ENCODE measurements around the gene ARHGEF38. TPM values are rescaled to one million over a fixed set of nuclear protein-coding genes. Genes with fewer than 3 reads are reported as not detected.

The ARHGEF38 gene
- total RNA-seq, 1 donor from 2014 or later: 11.7 TPM

GRCh38 chr4:105560421-105560848 lies 8.0 kb downstream of the ARHGEF38 start:
- peak; percentile 81 for DNase-seq (ENCODE audit: low read depth)

GRCh38 chr4:105563352-105563751 lies 10.9 kb downstream of the ARHGEF38 start:
- no peak for DNase-seq (ENCODE audit: low read depth)

GRCh38 chr4:105568584-105568983 lies 16.2 kb downstream of the ARHGEF38 start:
- DNase-seq (ENCODE audit: low read depth): peak; percentile 77

GRCh38 chr4:105569057-105569865 lies 16.8 kb downstream of the ARHGEF38 start:
- DNase-seq (ENCODE audit: low read depth): peak; percentile 85

- no peak for DNase-seq (ENCODE audit: low read depth)
These were observed 17.4 kb downstream of the ARHGEF38 start for GRCh38 chr4:105569866-105570236.

- no peak for DNase-seq (ENCODE audit: low read depth)
These were observed 19.9 kb downstream of the ARHGEF38 start for GRCh38 chr4:105572296-105572695.

GRCh38 chr4:105586638-105587328 lies 34.4 kb downstream of the ARHGEF38 start:
- no peak for DNase-seq (ENCODE audit: low read depth)

- DNase-seq (ENCODE audit: low read depth): peak; percentile 68
These were observed 35.4 kb downstream of the ARHGEF38 start for GRCh38 chr4:105587841-105588240.

- DNase-seq (ENCODE audit: low read depth): peak; percentile 19
These were observed 35.8 kb downstream of the ARHGEF38 start for GRCh38 chr4:105588252-105588651.

- DNase-seq (ENCODE audit: low read depth): no peak
These were observed 39.2 kb downstream of the ARHGEF38 start for GRCh38 chr4:105591573-105591972.

GRCh38 chr4:105594099-105595010 lies 41.9 kb downstream of the ARHGEF38 start:
- DNase-seq (ENCODE audit: low read depth): peak; percentile 92

- no peak for DNase-seq (ENCODE audit: low read depth)
These were observed 44.3 kb downstream of the ARHGEF38 start for GRCh38 chr4:105596684-105597083.

- DNase-seq (ENCODE audit: low read depth): peak; percentile 46
These were observed 45.6 kb downstream of the ARHGEF38 start for GRCh38 chr4:105598052-105598451.

- DNase-seq (ENCODE audit: low read depth): peak; percentile 92
These were observed 46.4 kb downstream of the ARHGEF38 start for GRCh38 chr4:105598787-105599186.

- DNase-seq (ENCODE audit: low read depth): no peak
These were observed 47.1 kb downstream of the ARHGEF38 start for GRCh38 chr4:105599482-105599881.

- no peak for DNase-seq (ENCODE audit: low read depth)
These were observed 47.7 kb downstream of the ARHGEF38 start for GRCh38 chr4:105599932-105600655.

GRCh38 chr4:105600951-105601350 lies 48.5 kb downstream of the ARHGEF38 start:
- DNase-seq (ENCODE audit: low read depth): no peak

GRCh38 chr4:105601406-105601805 lies 49.0 kb downstream of the ARHGEF38 start:
- DNase-seq (ENCODE audit: low read depth): no peak

GRCh38 chr4:105603158-105603557 lies 50.7 kb downstream of the ARHGEF38 start:
- no peak for DNase-seq (ENCODE audit: low read depth)

- peak; percentile 90 for DNase-seq (ENCODE audit: low read depth)
These were observed 53.1 kb downstream of the ARHGEF38 start for GRCh38 chr4:105605493-105605892.

- no peak for DNase-seq (ENCODE audit: low read depth)
These were observed 55.5 kb downstream of the ARHGEF38 start for GRCh38 chr4:105607876-105608275.
